NCI-H1105 (cell line): ENCODE data around the gene PTPN20.
"Not testable (repeated sequence)": the region's sequence is repeated elsewhere in the genome, so short reads cannot be mapped to it uniquely, and the experiment has no call there.

Source experiments
- DNase-seq: peaks from one replicate; lab custom pipeline; 2025; lab: John Stamatoyannopoulos, UW

PTPN20 gene

GRCh38 chr10:46911144-46911876 is at the start of gene PTPN20:
Gene PTPN20 (plus strand): TSS chr10:46911428. CDS start chr10:46932500, 21,072 bp downstream.
- DNase-seq: not testable (repeated sequence)

GRCh38 chr10:46869716-46870115 is 41.5 kb upstream of the PTPN20 start:
- not testable (repeated sequence) for DNase-seq

DNA sequence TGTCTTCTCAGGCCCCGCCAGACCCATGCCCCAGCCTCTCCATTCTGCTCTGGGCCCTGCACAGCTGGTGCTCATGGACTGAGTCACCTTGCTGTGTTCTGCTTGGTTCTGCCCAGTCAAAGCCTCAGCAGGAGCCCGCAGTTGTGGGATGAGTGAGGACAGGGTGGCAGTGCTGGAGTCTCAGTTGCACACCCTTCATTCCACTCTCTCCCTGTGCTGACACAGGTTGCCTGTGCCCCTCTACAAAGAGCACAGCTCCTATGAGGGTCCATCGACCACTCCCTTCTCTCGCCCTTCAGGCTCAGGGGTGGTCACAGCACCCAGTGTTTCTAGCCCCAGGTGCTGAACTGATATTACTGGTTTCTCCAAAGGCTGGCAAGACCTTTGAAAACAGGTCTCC is 39.6 kb upstream of the PTPN20 start:
- not testable (repeated sequence) for DNase-seq

GRCh38 chr10:46875304-46875703 is 35.9 kb upstream of the PTPN20 start:
- DNase-seq: not testable (repeated sequence)

DNA sequence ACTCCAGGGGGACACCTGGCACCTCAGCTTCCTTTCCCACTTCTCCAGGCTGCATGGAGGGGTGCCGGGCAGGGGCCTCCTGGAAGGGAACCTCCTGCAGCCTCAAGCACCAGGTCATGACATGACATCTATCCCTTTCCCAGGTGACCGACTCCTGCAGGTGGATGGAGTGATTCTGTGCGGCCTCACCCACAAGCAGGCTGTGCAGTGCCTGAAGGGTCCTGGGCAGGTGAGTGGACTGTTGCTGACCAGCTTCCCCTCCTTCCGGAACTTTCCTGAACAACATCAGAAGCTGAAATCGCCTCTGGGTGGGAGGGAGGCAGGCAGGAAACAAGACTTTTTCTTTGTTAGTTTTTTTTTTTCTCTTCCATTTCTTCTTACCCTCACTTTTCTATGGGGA is 34.5 kb upstream of the PTPN20 start:
- not testable (repeated sequence) for DNase-seq

DNA sequence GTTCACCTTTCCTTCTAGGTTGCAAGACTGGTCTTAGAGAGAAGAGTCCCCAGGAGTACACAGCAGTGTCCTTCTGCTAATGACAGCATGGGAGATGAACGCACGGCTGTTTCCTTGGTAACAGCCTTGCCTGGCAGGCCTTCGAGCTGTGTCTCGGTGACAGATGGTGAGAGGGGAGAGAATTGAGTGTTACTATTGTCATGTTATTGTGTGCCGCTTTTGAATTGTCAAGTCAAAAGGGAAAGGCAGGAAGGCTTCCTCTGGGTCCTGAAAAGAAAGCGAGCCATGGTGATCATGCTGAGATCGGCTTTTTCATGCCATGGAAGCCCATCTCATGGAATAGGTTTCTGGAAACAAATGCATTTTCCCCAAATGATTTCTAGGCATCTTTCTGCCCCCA is 32.5 kb upstream of the PTPN20 start:
- DNase-seq: peak; percentile 27

DNA sequence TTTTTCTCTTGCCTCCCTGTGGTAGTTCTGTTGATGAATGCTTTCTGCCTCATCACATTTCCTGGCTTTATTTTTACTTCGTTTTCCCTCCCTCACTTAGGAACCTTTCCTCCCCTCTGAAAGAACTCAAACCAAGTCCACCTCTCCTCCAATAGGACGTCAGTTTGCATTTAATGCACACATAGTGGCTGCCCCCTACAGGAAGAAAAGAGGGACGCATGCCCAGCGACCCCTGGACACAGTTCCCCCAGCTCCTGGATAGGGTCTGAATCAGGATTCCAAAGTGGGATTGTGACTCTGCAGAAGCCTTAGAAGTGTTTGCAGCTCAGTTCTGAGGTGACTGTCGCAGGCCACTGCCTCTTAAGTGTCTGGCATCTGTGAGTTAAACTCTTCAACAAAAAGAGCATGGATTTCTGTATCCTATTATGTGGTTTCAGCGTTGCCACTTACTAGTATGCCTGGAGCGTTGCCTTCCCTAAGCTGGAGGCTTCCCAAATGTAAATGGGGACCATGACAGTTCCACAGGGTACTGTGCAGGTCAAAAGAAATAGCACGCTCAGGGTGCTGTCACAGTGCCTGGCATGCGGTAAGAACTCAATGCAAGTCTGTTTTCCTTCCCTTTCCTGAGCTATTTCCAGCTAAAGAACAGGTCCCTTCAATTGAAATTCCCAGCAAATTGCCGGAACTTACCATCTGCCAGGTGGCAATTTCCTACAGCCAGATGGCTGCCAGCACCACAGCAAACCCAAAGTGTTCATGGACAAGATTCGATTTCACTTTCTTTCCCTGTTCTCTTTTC is 20.2 kb upstream of the PTPN20 start:
- DNase-seq: not testable (repeated sequence)

GRCh38 chr10:46896762-46897692 is 14.2 kb upstream of the PTPN20 start:
- not testable (repeated sequence) for DNase-seq

- DNase-seq: not testable (repeated sequence)
These were observed 10.0 kb upstream of the PTPN20 start for GRCh38 chr10:46901247-46901646.

GRCh38 chr10:46903874-46904273 is 7.4 kb upstream of the PTPN20 start:
- DNase-seq: not testable (repeated sequence)

- DNase-seq: not testable (repeated sequence)
These were observed 4.9 kb upstream of the PTPN20 start for GRCh38 chr10:46906359-46906758.

- DNase-seq: not testable (repeated sequence)
These were observed 3.8 kb upstream of the PTPN20 start for GRCh38 chr10:46907185-46908117.

GRCh38 chr10:46922498-46922897 is 11.3 kb downstream of the PTPN20 start:
- not testable (repeated sequence) for DNase-seq

DNA sequence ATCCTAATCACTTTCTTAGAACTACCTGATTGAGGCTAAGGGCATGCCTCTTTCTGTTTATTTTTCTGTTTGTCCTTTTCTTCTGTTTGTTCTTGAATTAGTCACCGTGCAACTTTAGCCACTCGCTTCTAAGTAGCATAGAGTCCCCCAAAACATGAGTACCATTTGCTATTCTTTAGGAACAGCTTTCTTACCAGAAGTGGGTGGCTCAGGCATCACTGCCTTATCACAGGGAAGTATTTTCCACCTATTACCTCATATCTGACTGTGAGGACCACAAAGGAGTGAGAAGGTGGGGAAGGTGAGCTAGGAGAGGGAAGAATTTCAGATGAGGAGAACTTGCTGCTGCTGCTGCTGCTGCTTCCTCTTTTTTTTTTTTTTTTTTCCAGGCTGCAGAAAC is 13.9 kb downstream of the PTPN20 start:
- not testable (repeated sequence) for DNase-seq

- not testable (repeated sequence) for DNase-seq
These were observed 14.6 kb downstream of the PTPN20 start for GRCh38 chr10:46925853-46926252.

GRCh38 chr10:46928810-46929209 is 17.6 kb downstream of the PTPN20 start:
- not testable (repeated sequence) for DNase-seq

DNA sequence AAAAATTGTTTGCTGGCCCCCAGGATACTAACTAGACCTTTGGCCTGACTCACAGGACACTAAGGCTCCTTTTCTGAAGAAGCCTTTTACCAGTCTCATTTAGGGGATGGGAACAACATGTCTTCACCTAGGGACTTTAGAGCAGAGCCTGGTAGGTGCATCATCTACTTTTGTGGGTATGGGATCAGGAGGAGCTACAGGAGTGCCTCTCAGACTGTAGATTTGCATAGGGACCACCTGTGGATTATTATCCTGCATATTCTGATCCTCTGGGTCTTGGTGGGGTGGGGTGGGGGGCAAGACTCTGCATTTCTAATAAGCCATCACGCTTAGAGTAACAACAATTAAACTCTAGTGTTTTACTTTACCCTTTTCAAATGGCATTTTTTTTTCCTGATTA is 21.2 kb downstream of the PTPN20 start:
- DNase-seq: not testable (repeated sequence)

DNA sequence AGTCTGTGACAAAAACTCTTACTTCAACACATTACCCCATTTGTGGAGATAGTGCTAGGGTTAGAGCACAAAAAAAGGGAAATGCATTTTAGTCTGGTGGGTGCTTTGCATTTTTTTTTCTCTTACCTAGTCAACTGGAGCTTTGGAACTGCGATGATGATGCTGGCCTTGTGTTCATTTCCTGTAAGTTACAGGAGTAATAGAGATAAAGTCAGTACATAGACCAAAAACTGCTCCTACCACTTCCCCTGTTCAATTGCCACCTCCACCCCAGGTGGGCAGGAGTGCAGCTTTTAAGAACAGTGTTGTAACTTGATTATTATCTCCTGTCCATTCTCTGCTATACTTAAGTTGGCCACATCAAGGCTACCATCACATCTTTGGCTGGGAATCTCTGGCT is 29.9 kb downstream of the PTPN20 start:
- not testable (repeated sequence) for DNase-seq

GRCh38 chr10:46948687-46949518 is 37.7 kb downstream of the PTPN20 start:
- not testable (repeated sequence) for DNase-seq

GRCh38 chr10:46952540-46952939 is 41.3 kb downstream of the PTPN20 start:
- DNase-seq: not testable (repeated sequence)
